Endothelial cell of umbilical vein (primary cell): ENCODE data around the gene ACVR2A. TPM values are rescaled to one million over a fixed set of nuclear protein-coding genes. Genes with fewer than 3 reads are reported as not detected.

Experiments used
- BruUV-seq: library from RNA; stranded (reverse); fragments of 400-500 nt; replicated peaks from 2 replicates; lab custom pipeline; 2021; lab: Mats Ljungman, UMichigan
- CTCF ChIA-PET: fragments of 300-600, 350-600 bp; sonication (Branson Sonifier 250); formaldehyde crosslinking; loops from one replicate; lab custom pipeline; 2021; ENCODE audit warnings: antibody characterized with exemption, inconsistent platforms; lab: Charles Lee
- POLR2A ChIA-PET: fragments of 300-600, 350-600 bp; sonication (Branson Sonifier 250); formaldehyde crosslinking; loops from one replicate; lab custom pipeline; 2021; ENCODE audit warnings: antibody characterized with exemption, inconsistent platforms; lab: Charles Lee
- DNase-seq: peaks from one replicate; pipeline ENCODE4 v3.0.0-alpha.2; 2011; ENCODE audit warnings: low read depth, low spot score
- FAIRE-seq: peaks from 2 replicates; lab custom pipeline; 2011; peaks lifted over from hg19 to GRCh38; lab: Jason Lieb, UNC
- H2AFZ ChIP-seq: 2 replicates; pipeline ENCODE4 v1.6.0; 2012; ENCODE audit warnings: low read depth, low read length, control low read depth, inconsistent platforms
- H3K27ac ChIP-seq: 2 replicates; pipeline ENCODE4 v1.5.1; 2011; ENCODE audit warnings: low read depth, mild to moderate bottlenecking, control low read depth, low read length, moderate library complexity; ENCODE audit not compliant: insufficient read depth
- H3K27me3 ChIP-seq, 2 experiments: 2 replicates each; pipeline versions ENCODE4 v1.6.0 to v1.6.1; 2011; ENCODE audit warnings: low read length in 2 of 2, mixed read lengths in 1 of 2; ENCODE audit not compliant: control insufficient read depth in 2 of 2, insufficient read depth in 2 of 2
- H3K36me3 ChIP-seq, 2 experiments: 2 replicates in 1 of 2; 3 replicates in 1 of 2; pipeline ENCODE4 v1.5.1; 2011; ENCODE audit warnings: low read length in 2 of 2, mild to moderate bottlenecking in 1 of 2, moderate library complexity in 1 of 2; ENCODE audit not compliant: control insufficient read depth in 2 of 2, insufficient read depth in 2 of 2; ENCODE audit errors: extremely low read depth in 1 of 2
- H3K4me1 ChIP-seq: 3 replicates; pipeline ENCODE4 v1.5.1; 2011; ENCODE audit warnings: mild to moderate bottlenecking, low read length; ENCODE audit not compliant: control insufficient read depth, insufficient read depth; ENCODE audit errors: extremely low read depth
- H3K4me2 ChIP-seq: 2 replicates; pipeline ENCODE4 v1.6.1; 2011; ENCODE audit warnings: low read length, control low read depth, mixed read lengths; ENCODE audit not compliant: insufficient read depth
- H3K4me3 ChIP-seq, 3 experiments: fragments of 200-600 bp in 1 of 3; sonication (generic), shearing (Covaris generic) in 1 of 3; replicated peaks in 1 of 3; 2 replicates each; pipeline ENCODE4 v1.5.1; 2011 to 2016; ENCODE audit warnings: control low read depth in 3 of 3, low read length in 3 of 3, mild to moderate bottlenecking in 2 of 3, inconsistent platforms in 1 of 3, low read depth in 1 of 3, moderate library complexity in 1 of 3; ENCODE audit not compliant: insufficient read depth in 1 of 3
- H3K79me2 ChIP-seq: 2 replicates; pipeline ENCODE4 v1.6.0; 2012; ENCODE audit warnings: low read length, inconsistent platforms; ENCODE audit not compliant: control insufficient read depth, insufficient read depth
- H3K9ac ChIP-seq: replicated peaks from 2 replicates; pipeline ENCODE3; 2011; ENCODE audit warnings: low read length, control low read depth; ENCODE audit not compliant: insufficient read depth; ENCODE audit errors: extremely low read depth
- H3K9me1 ChIP-seq: replicated peaks from 3 replicates; pipeline ENCODE4 v1.6.0; 2011; ENCODE audit warnings: mild to moderate bottlenecking, low read length; ENCODE audit not compliant: control insufficient read depth, insufficient read depth; ENCODE audit errors: extremely low read depth
- H3K9me3 ChIP-seq: replicated peaks from 2 replicates; pipeline ENCODE4 v1.5.1; 2012; ENCODE audit warnings: low read length, inconsistent platforms; ENCODE audit not compliant: control insufficient read depth, insufficient read depth
- H4K20me1 ChIP-seq: replicated peaks from 2 replicates; pipeline ENCODE3; 2011; ENCODE audit warnings: mild to moderate bottlenecking, low read length; ENCODE audit not compliant: control insufficient read depth, insufficient read depth; ENCODE audit errors: extremely low read depth
- CTCF ChIP-seq, 2 donors: IDR thresholded peaks; 1 replicate in 1 of 2; 2 replicates in 1 of 2; pipeline ENCODE4 v1.5.1; 2011; ENCODE audit warnings: low read length in 2 of 2, mild to moderate bottlenecking in 2 of 2, moderate library complexity in 2 of 2, control low read depth in 1 of 2, inconsistent platforms in 1 of 2, low read depth in 1 of 2; ENCODE audit not compliant: insufficient read depth in 1 of 2; ENCODE audit errors: extremely low read depth in 1 of 2
- FOS ChIP-seq: IDR thresholded peaks from 2 replicates; pipeline ENCODE4 v1.6.1; 2011; ENCODE audit warnings: mild to moderate bottlenecking, low read length, moderate library complexity, borderline replicate concordance; ENCODE audit not compliant: insufficient read depth
- GATA2 ChIP-seq: IDR thresholded peaks from 2 replicates; pipeline ENCODE4 v1.7.0; 2011; ENCODE audit warnings: low read depth, mild to moderate bottlenecking, moderate library complexity, mixed read lengths, low read length; ENCODE audit not compliant: insufficient read length, insufficient read depth
- JUN ChIP-seq: IDR thresholded peaks from 2 replicates; pipeline ENCODE4 v1.6.1; 2011; ENCODE audit warnings: borderline replicate concordance, low read depth; ENCODE audit not compliant: insufficient read length, insufficient read depth
- MAX ChIP-seq: IDR thresholded peaks from 2 replicates; pipeline ENCODE4 v1.6.1; 2011; ENCODE audit not compliant: insufficient read depth, insufficient read length
- MYC ChIP-seq: IDR thresholded peaks from one replicate; pipeline ENCODE4 v1.6.1; 2011; ENCODE audit warnings: mild to moderate bottlenecking, low read depth, low read length
- POLR2A ChIP-seq: IDR thresholded peaks from 2 replicates; pipeline ENCODE4 v1.6.1; 2012; ENCODE audit warnings: low read depth, mild to moderate bottlenecking, control low read depth, low read length
- POLR2AphosphoS5 ChIP-seq: IDR thresholded peaks from 2 replicates; pipeline ENCODE4 v1.6.1; 2012; ENCODE audit warnings: low read depth, mild to moderate bottlenecking, control low read depth, low read length, moderate library complexity; ENCODE audit not compliant: insufficient read depth
- dilution Hi-C: fragments of 300-500 bp; cut with MboI; formaldehyde crosslinking; loops from one replicate; pipeline ENCODE4 v1.15.0; 2019; ENCODE audit warnings: low sequenced_read_pairs; ENCODE audit not compliant: extremely low pct_ligation_motif_present
- intact Hi-C: fragments of 100-400 bp; cut with micrococcal nuclease; formaldehyde crosslinking; loops from one replicate; pipeline ENCODE4 v1.10.0; 2022
- polyA plus RNA-seq, 4 experiments: library from polyadenylated mRNA; depleted of rRNA in 3 of 4; stranded (reverse) in 3 of 4; unstranded in 1 of 4; fragments of >200 nt; gene quantifications; 2 replicates each; pipeline versions ENCODE4 v1.2.1 to v1.2.3, GENCODE V29; 2011 to 2012; ENCODE audit warnings: missing spikeins in 1 of 4
- total RNA-seq: library from RNA; stranded (reverse); gene quantifications from 2 replicates; pipeline ENCODE4 v1.2.3, GENCODE V29; 2021

The ACVR2A gene
- total and polyA plus RNA-seq, 2 donors (not counting 3 experiments of a cell fraction or from before 2014, with no cell fraction given): 1.7 to 7.9 TPM

GRCh38 chr2:147904051-147904450, 59.2 kb downstream of the ACVR2A start:
- Histone ChIP-seq H3K27ac (no peak overlapping the region), H3K9me1 (no peaks in the 10 kb centered on the region), H3K4me3 (no peak overlapping the region), H3K9me3 (no peaks in the 10 kb centered on the region), H4K20me1 (no peaks in the 10 kb centered on the region), H3K9ac (no peak overlapping the region), H3K27me3 (no peaks in the 10 kb centered on the region), H3K4me2 (no peak overlapping the region), H3K79me2 (no peaks in the 10 kb centered on the region), H3K4me1 (peaks cover 5% of the 10 kb centered on the region), H3K36me3 (no peaks in the 10 kb centered on the region), H2AFZ (no peak overlapping the region)
- FAIRE-seq (no peak), DNase-seq (no peak)
- POLR2A ChIA-PET: no interaction called here
- no TSS peak for BruUV-seq
- CTCF ChIA-PET: interaction anchor here (0.8 to 3.1 kb wide), 2 partner anchors 821 to 1170 kb away, joined by 4 to 12 read pairs; no protein-coding TSS in a partner anchor
- intact Hi-C loops: no loop called here
- TF ChIP-seq JUN (no peak), POLR2A (no peak), POLR2AphosphoS5 (no peak), MAX (no peak), MYC (no peak), GATA2 (no peak), FOS (no peak), CTCF (IDR thresholded peaks at IDR 0.05; ENCODE audit: extremely low read depth in 1 of 2, insufficient read depth in 1 of 2, low read depth in 1 of 2, low read length in 2 of 2) (no peak)
- dilution Hi-C loops: no loop called here
